NB4 (cell line): ENCODE results near the gene ZNF445.
"Not testable (repeated sequence)": the region's sequence is repeated elsewhere in the genome, so short reads cannot be mapped to it uniquely, and the experiment has no call there.

ENCODE experiments used
- DNase-seq: peaks from one replicate; pipeline ENCODE4 v3.0.0; 2010; ENCODE audit warnings: low read depth
- H3K4me3 ChIP-seq: one replicate; pipeline ENCODE4 v1.5.1; 2011; ENCODE audit warnings: mild to moderate bottlenecking, low read depth, low read length, moderate library complexity
- CTCF ChIP-seq: IDR thresholded peaks from one replicate; pipeline ENCODE4 v1.5.1; 2012; ENCODE audit warnings: low read depth, low read length
- MAX ChIP-seq: IDR thresholded peaks from 2 replicates; pipeline ENCODE4 v1.6.1; 2011; ENCODE audit warnings: low read depth, low read length
- MYC ChIP-seq: IDR thresholded peaks from 2 replicates; pipeline ENCODE4 v1.6.1; 2011; ENCODE audit warnings: low read depth, low read length
- POLR2A ChIP-seq: IDR thresholded peaks from 2 replicates; pipeline ENCODE4 v1.6.1; 2011; ENCODE audit warnings: mild to moderate bottlenecking; ENCODE audit not compliant: insufficient read length; ENCODE audit errors: extremely low read depth

ZNF445 gene

GRCh38 chr3:44504566-44504965, 27.1 kb upstream of the ZNF445 start:
- no peak overlapping the region for H3K4me3 ChIP-seq
- no peak for DNase-seq
- no peak for TF ChIP-seq POLR2A
- TF ChIP-seq MYC: no peak
- no peak for TF ChIP-seq CTCF
- TF ChIP-seq MAX: no peak

- H3K4me3 ChIP-seq: not testable (repeated sequence)
These were observed 25.7 kb upstream of the ZNF445 start for GRCh38 chr3:44503178-44503577.

GRCh38 chr3:44501971-44502370, 24.5 kb upstream of the ZNF445 start:
- TF ChIP-seq MYC: no peak
- no peak for TF ChIP-seq CTCF
- TF ChIP-seq POLR2A: no peak
- no peak for TF ChIP-seq MAX
- no peak overlapping the region for H3K4me3 ChIP-seq
- DNase-seq: no peak

More at GRCh38 chr3:44503178-44503577, 25.7 kb upstream of the ZNF445 start:
- DNase-seq: not testable (repeated sequence)

GRCh38 chr3:44499899-44500168, 22.4 kb upstream of the ZNF445 start:
- H3K4me3 ChIP-seq, DNase-seq: not testable (repeated sequence)

- TF ChIP-seq MAX: no peak
- TF ChIP-seq MYC: no peak
- no peak for DNase-seq
- H3K4me3 ChIP-seq: no peak overlapping the region
These were observed 21.9 kb upstream of the ZNF445 start for GRCh38 chr3:44499149-44499898.

GRCh38 chr3:44495636-44496415, 18.4 kb upstream of the ZNF445 start:
- TF ChIP-seq CTCF: no peak
- no peak for TF ChIP-seq POLR2A
- TF ChIP-seq MYC: no peak
- TF ChIP-seq MAX: no peak
- H3K4me3 ChIP-seq: no peak overlapping the region

GRCh38 chr3:44492496-44492895, 15.0 kb upstream of the ZNF445 start:
- H3K4me3 ChIP-seq: no peak overlapping the region
- no peak for DNase-seq
- no peak for TF ChIP-seq MYC
- TF ChIP-seq MAX: no peak
- TF ChIP-seq POLR2A: no peak

More at GRCh38 chr3:44495636-44496415, 18.4 kb upstream of the ZNF445 start:
- no peak for DNase-seq
